HG02678 (cell line): ENCODE results near the gene CDK12.
"Not testable (repeated sequence)": the region's sequence is repeated elsewhere in the genome, so short reads cannot be mapped to it uniquely, and the experiment has no call there.

Experiments used
- ATAC-seq: cut with Tn5 transposase; IDR thresholded peaks from one replicate; pipeline ENCODE4 v1.9.1; 2021; ENCODE audit warnings: mild to moderate bottlenecking, moderate library complexity; ENCODE audit not compliant: unreplicated experiment

Gene CDK12

GRCh38 chr17:39496921-39497320 is 35.6 kb downstream of the CDK12 start:
- not testable (repeated sequence) for ATAC-seq

GRCh38 chr17:39507511-39507910 is 46.2 kb downstream of the CDK12 start:
- no peak for ATAC-seq

GRCh38 chr17:39508987-39509386 is 47.7 kb downstream of the CDK12 start:
- ATAC-seq = no peak

GRCh38 chr17:39513309-39513708 is 52.0 kb downstream of the CDK12 start:
- no peak for ATAC-seq

GRCh38 chr17:39513915-39514314 is 52.6 kb downstream of the CDK12 start:
- ATAC-seq = no peak

- ATAC-seq = no peak
Measured at GRCh38 chr17:39517224-39517623, 55.9 kb downstream of the CDK12 start.

- ATAC-seq = no peak
Measured at GRCh38 chr17:39525801-39526506, 64.7 kb downstream of the CDK12 start.

GRCh38 chr17:39527220-39527813 is 66.0 kb downstream of the CDK12 start:
- ATAC-seq = no peak

- no peak for ATAC-seq
Measured at GRCh38 chr17:39529455-39529854, 68.2 kb downstream of the CDK12 start.

GRCh38 chr17:39530513-39530912 is 69.2 kb downstream of the CDK12 start:
- ATAC-seq = no peak

GRCh38 chr17:39531252-39531651 is 70.0 kb downstream of the CDK12 start:
- no peak for ATAC-seq

GRCh38 chr17:39533891-39534290 is 72.6 kb downstream of the CDK12 start:
- ATAC-seq = no peak

GRCh38 chr17:39534768-39535405 is 73.6 kb downstream of the CDK12 start:
- no peak for ATAC-seq

GRCh38 chr17:39536468-39536867 is 75.2 kb downstream of the CDK12 start:
- no peak for ATAC-seq

- ATAC-seq = not testable (repeated sequence)
Measured at GRCh38 chr17:39537364-39537763, 76.1 kb downstream of the CDK12 start.

GRCh38 chr17:39538866-39539265 is 77.6 kb downstream of the CDK12 start:
- no peak for ATAC-seq

- no peak for ATAC-seq
Measured at GRCh38 chr17:39540611-39541010, 79.3 kb downstream of the CDK12 start.

- no peak for ATAC-seq
Measured at GRCh38 chr17:39541652-39542051, 80.4 kb downstream of the CDK12 start.

GRCh38 chr17:39543176-39543575 is 81.9 kb downstream of the CDK12 start:
- no peak for ATAC-seq

GRCh38 chr17:39543664-39544063 is 82.4 kb downstream of the CDK12 start:
- ATAC-seq = no peak

GRCh38 chr17:39544361-39544760 is 83.1 kb downstream of the CDK12 start:
- ATAC-seq = not testable (repeated sequence)
